HPDE6-E6E7 (cell line): ENCODE measurements around the gene SLC44A1.
A peak's percentile ranks its signal among the peaks of the same experiment; 100 is the strongest.

Experiments
- DNase-seq: peaks from one replicate; pipeline ENCODE4 v3.0.0; 2011; ENCODE audit warnings: missing footprints; ENCODE audit errors: extremely low spot score

Gene SLC44A1

GRCh38 chr9:105270711-105271110 is 26.3 kb downstream of the SLC44A1 start:
- no peak for DNase-seq

GRCh38 chr9:105273731-105274130 is 29.3 kb downstream of the SLC44A1 start:
- no peak for DNase-seq

- no peak for DNase-seq
Observed at GRCh38 chr9:105275111-105275510, 30.7 kb downstream of the SLC44A1 start.

- DNase-seq = no peak
Observed at GRCh38 chr9:105275938-105276337, 31.5 kb downstream of the SLC44A1 start.

- DNase-seq = peak; percentile 32
Observed at GRCh38 chr9:105278751-105279150, 34.3 kb downstream of the SLC44A1 start.

- DNase-seq = peak; percentile 72
Observed at GRCh38 chr9:105280691-105281090, 36.2 kb downstream of the SLC44A1 start.

GRCh38 chr9:105281272-105281671 is 36.8 kb downstream of the SLC44A1 start:
- DNase-seq = no peak

- no peak for DNase-seq
Observed at GRCh38 chr9:105281926-105282325, 37.5 kb downstream of the SLC44A1 start.

- DNase-seq = no peak
Observed at GRCh38 chr9:105282870-105283621, 38.6 kb downstream of the SLC44A1 start.

GRCh38 chr9:105283795-105284194 is 39.3 kb downstream of the SLC44A1 start:
- no peak for DNase-seq

GRCh38 chr9:105284463-105284862 is 40.0 kb downstream of the SLC44A1 start:
- no peak for DNase-seq

- DNase-seq = no peak
Observed at GRCh38 chr9:105286098-105286497, 41.6 kb downstream of the SLC44A1 start.

- DNase-seq = no peak
Observed at GRCh38 chr9:105289305-105289704, 44.9 kb downstream of the SLC44A1 start.

- peak; percentile 21 for DNase-seq
Observed at GRCh38 chr9:105290418-105290817, 46.0 kb downstream of the SLC44A1 start.

GRCh38 chr9:105290954-105291353 is 46.5 kb downstream of the SLC44A1 start:
- no peak for DNase-seq

GRCh38 chr9:105291422-105291859 is 47.0 kb downstream of the SLC44A1 start:
- DNase-seq = no peak

GRCh38 chr9:105291938-105292337 is 47.5 kb downstream of the SLC44A1 start:
- DNase-seq = no peak

- no peak for DNase-seq
Observed at GRCh38 chr9:105293408-105293807, 49.0 kb downstream of the SLC44A1 start.

- DNase-seq = no peak
Observed at GRCh38 chr9:105295201-105295550, 50.7 kb downstream of the SLC44A1 start.

GRCh38 chr9:105295986-105296385 is 51.5 kb downstream of the SLC44A1 start:
- DNase-seq = no peak

- DNase-seq = no peak
Observed at GRCh38 chr9:105296445-105296844, 52.0 kb downstream of the SLC44A1 start.

- DNase-seq = peak; percentile 66
Observed at GRCh38 chr9:105296877-105297287, 52.4 kb downstream of the SLC44A1 start.

GRCh38 chr9:105297442-105298075 is 53.1 kb downstream of the SLC44A1 start:
- DNase-seq = no peak
